NT2/D1 (cell line): ENCODE results near the gene C9orf78.

Source experiments
- SUZ12 ChIP-seq: IDR thresholded peaks from 2 replicates; pipeline ENCODE4 v1.6.1; 2011; ENCODE audit not compliant: insufficient read length, insufficient read depth; ENCODE audit errors: extremely low read depth
- ZNF274 ChIP-seq: IDR thresholded peaks from 2 replicates; pipeline ENCODE4 v1.6.1; 2011; ENCODE audit warnings: mild to moderate bottlenecking, low read depth, low read length

GRCh38 chr9:129828051-129828450, 7.0 kb downstream of the C9orf78 start:
- TF ChIP-seq ZNF274 = no peak
- TF ChIP-seq SUZ12 = no peak
